ENCODE measurements around the gene ICAM5. TPM values are rescaled to one million over a fixed set of nuclear protein-coding genes. Genes with fewer than 3 reads are reported as not detected.

The ICAM5 gene
- total and polyA plus RNA-seq, 9 of the 15 experiments (the other 6 are each of a cell fraction or from before 2014, with no cell fraction given) = 0.10 to 114 (median 13.7) TPM

DNA sequence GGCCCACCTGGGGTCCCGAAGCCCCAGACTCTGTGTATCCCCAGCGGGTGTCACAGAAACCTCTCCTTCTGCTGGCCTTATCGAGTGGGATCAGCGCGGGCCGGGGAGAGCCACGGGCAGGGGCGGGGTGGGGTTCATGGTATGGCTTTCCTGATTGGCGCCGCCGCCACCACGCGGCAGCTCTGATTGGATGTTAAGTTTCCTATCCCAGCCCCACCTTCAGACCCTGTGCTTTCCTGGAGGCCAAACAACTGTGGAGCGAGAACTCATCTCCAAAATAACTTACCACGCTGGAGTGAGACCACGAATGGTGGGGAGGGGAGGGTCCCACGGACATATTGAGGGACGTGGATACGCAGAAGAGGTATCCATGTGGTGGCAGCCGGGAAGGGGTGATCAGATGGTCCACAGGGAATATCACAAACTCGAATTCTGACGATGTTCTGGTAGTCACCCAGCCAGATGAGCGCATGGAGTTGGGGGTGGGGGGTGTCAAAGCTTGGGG is 1.0 kb upstream of the ICAM5 start (continued):
- TF ChIP-seq, protein P1, sequence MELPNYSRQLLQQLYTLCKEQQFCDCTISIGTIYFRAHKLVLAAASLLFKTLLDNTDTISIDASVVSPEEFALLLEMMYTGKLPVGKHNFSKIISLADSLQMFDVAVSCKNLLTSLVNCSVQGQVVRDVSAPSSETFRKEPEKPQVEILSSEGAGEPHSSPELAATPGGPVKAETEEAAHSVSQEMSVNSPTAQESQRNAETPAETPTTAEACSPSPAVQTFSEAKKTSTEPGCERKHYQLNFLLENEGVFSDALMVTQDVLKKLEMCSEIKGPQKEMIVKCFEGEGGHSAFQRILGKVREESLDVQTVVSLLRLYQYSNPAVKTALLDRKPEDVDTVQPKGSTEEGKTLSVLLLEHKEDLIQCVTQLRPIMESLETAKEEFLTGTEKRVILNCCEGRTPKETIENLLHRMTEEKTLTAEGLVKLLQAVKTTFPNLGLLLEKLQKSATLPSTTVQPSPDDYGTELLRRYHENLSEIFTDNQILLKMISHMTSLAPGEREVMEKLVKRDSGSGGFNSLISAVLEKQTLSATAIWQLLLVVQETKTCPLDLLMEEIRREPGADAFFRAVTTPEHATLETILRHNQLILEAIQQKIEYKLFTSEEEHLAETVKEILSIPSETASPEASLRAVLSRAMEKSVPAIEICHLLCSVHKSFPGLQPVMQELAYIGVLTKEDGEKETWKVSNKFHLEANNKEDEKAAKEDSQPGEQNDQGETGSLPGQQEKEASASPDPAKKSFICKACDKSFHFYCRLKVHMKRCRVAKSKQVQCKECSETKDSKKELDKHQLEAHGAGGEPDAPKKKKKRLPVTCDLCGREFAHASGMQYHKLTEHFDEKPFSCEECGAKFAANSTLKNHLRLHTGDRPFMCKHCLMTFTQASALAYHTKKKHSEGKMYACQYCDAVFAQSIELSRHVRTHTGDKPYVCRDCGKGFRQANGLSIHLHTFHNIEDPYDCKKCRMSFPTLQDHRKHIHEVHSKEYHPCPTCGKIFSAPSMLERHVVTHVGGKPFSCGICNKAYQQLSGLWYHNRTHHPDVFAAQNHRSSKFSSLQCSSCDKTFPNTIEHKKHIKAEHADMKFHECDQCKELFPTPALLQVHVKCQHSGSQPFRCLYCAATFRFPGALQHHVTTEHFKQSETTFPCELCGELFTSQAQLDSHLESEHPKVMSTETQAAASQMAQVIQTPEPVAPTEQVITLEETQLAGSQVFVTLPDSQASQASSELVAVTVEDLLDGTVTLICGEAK (IDR thresholded peaks at IDR 0.05) = 0 out of 2 replicates have a peak, but pooled peaks have one; percentile 27
- TF ChIP-seq, protein P1 (CRISPR knock-in tag; IDR thresholded peaks at IDR 0.05) = no peak
- TF ChIP-seq SNRNP70 (optimal IDR thresholded peaks at IDR 0.05; ENCODE audit: low read depth, low read length) = no peak
- TF ChIP-seq, protein P2, sequence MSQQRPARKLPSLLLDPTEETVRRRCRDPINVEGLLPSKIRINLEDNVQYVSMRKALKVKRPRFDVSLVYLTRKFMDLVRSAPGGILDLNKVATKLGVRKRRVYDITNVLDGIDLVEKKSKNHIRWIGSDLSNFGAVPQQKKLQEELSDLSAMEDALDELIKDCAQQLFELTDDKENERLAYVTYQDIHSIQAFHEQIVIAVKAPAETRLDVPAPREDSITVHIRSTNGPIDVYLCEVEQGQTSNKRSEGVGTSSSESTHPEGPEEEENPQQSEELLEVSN (IDR thresholded peaks at IDR 0.05; ENCODE audit: borderline replicate concordance in 1 of 2, extremely low read depth in 1 of 2, insufficient read depth in 1 of 2, insufficient read length in 1 of 2, low read depth in 1 of 2, low read length in 1 of 2, poor library complexity in 1 of 2, severe bottlenecking in 1 of 2) = peak in 1 of 2 experiments; percentile 89

Measured in K562 (cell line).